Stimulated activated CD8-positive, alpha-beta memory T cell treated with anti-CD3 and anti-CD28 coated beads, Interleukin-2, amount 100 ng/mL, for 48 hours (primary cell): ENCODE results near the gene TUBB4A.
A peak's percentile ranks its signal among the peaks of the same experiment; 100 is the strongest.
"Not testable (repeated sequence)": the region's sequence is repeated elsewhere in the genome, so short reads cannot be mapped to it uniquely, and the experiment has no call there.

Experiments used
- DNase-seq, 2 donors: peaks; one replicate each; pipeline ENCODE4 v3.0.0-alpha.2; 2020; ENCODE audit warnings: low read depth in 2 of 2

TUBB4A gene

DNA sequence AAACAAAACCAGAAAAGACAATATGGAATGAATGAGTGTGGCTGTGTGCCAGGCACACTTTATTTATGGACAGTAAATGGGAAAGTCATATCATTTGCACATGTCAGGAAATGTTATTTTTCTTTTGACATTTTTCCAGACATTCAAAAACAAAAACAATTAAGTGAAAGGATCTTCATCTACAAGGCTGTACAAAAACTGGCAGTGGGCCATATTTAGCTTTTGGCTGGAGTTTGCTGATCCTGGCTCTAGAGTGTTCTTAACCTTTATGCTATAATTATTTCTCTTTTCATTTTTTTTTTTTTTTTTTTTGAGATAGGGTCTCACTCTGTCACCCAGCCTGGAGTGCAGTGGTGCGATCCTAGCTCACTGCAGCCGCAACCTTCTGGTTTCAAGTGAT is 22.2 kb upstream of the TUBB4A start:
- no peak for DNase-seq

DNA sequence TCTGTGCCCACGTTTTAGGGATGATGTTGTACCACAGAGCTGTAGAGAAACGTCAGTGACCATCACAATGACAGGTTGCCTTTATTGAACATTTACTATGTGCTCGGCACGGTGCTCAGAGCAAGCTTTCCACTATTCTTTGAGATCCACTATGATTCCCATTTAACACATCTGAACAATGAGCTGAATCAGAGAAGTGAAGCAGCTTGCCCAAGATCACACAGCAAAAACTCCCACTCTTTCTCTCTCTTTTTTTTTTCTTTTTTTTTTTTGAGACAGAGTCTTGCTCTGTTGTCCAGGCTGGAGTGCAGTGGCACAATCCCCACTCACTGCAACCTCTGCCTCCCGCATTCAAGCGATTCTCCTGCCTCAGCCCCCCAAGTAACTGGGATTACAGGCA is 20.6 kb upstream of the TUBB4A start:
- DNase-seq, result no peak

DNA sequence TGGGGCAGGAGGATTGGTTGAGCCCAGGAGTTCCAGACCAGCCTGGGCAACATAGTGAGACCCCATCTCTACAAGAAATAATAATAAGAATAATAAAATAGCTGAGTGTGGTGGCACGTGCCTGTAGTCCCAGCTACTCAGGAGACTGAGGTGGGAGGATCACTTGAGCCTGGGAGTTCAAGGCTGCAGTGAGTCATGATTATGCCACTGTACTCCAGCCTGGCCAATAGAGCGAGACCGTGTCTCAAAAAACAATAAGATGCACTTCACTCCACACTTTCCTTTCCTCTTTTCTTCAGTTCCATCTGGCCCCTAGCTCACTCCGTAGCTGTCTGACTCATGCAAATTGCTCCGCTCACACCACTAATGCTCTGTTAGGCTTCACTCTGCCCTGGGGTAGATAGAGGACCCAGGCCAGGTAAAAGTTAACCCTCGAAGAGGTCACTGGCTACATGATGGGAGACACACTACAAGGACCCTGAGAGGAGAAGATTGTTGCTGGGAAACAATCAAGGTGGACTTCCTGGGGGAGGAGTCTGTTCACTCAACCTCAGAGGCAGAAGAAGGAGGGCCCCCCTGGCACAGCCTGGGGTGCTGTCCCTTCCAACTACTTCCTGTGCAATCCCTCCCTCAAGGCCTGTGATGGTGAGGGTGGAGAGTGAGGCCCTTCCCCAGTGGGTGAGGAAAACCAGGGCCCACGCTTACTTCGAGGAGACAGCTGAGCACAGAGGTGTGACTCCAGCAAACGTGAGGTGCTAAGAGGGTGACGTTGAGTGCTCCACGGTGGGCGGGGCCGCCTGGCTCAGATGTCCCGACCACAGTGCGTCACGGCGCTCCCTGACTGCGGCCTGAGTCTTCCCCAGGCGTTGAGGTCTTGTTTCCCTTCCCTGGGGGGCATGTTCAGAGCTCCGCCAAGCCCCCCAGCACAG is 19.9 kb upstream of the TUBB4A start:
- peak; percentile 55 to 61 for DNase-seq

DNA sequence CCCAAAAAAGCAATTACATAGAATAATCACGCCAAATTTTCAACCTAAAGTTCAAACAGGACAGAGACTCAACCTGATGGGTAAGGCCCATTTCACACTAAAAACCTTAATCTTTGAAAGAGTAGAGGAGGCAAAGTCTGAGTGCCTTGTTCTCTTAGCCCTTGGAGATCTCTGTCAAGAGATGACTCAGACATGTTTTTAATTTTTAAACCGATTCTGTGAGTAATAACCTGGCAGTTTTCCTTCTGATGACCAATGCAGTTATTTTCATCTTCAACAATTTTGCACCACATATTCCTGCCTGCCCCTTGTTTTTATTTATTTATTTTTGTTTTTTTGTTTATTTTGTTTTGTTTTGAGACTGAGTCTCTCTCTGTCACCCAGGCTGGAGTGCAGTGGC is 17.2 kb upstream of the TUBB4A start:
- no peak for DNase-seq

DNA sequence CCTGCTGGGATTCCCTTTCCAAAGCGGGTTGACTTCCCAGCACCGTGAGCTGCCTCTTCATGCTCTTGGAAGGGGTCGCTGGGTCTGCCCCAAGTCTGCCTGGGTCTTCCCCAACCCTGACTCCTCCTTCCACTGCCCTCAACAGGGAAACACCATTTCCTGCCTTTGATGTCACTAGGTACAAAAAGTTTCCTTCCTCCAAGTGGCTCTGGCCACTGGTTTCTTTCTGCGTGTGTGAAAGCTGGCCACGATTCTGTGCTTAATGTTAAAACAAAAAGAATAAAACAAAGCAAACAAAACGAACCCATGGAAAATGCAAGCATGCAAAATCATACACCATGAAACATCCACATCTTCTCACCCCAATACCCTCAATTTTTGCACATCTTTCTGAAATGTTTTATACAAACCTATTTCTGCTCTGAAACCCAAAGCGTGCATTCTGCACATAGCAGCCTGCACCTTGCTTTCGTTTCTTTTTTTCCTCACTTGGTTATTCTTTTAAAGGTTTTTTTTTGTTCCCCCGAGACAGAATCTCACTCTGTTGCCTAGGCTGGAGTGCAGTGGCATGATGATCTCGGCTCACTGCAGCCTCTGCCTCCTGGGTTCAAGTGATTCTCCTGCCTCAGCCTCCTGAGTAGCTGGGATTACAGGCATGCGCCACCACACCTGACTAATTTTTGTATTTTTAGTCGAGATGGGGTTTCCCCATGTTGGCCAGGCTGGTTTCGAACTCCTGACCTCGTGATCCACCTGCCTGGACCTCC is 16.2 kb upstream of the TUBB4A start:
- DNase-seq, result no peak

DNA sequence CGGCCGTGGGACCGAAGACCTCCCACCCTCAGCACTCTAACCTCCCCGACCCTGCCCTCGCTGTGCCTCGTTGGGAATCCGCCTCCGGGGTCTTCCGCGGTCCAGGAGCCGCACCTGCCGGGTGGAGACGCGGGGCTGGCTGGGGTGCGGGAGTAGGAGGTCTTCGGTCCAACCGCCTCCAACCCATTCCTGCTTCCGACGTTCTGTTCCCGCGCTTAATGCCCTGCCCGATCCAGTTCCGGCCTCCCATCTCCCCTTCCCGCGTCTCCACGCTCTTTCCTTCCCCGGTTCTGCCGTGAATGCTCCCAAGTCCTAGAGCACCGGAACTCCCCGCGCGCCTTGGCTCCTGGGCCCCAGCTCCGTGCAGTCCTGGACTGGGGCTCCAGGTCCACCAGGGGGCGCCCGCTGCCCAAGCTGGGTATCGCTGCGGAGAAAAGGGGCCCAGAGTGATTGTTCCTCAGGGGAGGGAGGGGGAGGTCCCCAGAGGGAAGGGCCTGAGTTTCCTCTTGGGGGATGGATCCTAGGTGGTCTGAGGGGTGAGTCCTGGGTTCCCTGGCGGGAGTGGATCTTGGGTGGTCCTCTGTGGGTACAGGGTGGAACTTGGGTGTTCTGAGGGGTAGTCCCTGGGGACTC is 14.7 kb upstream of the TUBB4A start:
- peak; percentile 91 to 95 for DNase-seq

DNA sequence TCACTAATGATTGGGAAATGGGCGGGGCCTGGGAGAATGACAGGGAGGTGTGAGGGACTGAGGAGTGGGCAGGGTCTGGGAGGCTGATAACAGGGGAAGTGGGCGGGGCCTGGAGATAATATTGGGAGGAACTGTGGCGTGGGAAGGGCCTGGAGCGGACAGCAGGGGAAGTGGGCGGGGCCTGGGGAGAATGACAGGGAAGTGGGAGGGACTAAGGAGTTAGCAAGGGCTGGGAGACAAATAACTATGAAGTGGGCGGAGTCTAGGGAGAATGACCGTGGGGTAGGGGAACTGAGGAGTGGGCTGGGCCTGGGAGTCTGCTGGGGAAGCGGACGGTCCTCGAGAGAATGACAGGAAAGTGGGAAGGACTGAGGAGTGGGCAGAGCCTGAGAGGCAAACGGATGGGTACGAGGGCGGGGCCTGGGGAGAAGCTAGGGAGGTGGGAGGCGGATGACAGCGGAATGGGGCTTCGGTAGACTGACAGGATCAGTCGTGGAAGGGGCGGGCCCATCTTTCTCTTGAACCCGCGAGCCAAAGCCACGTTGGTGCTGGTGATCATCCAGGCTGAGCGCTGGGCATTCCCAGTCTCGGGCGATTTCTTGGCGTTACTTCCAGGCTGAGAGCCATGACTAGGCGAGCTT is 14.0 kb upstream of the TUBB4A start:
- peak; percentile 66 to 78 for DNase-seq

DNA sequence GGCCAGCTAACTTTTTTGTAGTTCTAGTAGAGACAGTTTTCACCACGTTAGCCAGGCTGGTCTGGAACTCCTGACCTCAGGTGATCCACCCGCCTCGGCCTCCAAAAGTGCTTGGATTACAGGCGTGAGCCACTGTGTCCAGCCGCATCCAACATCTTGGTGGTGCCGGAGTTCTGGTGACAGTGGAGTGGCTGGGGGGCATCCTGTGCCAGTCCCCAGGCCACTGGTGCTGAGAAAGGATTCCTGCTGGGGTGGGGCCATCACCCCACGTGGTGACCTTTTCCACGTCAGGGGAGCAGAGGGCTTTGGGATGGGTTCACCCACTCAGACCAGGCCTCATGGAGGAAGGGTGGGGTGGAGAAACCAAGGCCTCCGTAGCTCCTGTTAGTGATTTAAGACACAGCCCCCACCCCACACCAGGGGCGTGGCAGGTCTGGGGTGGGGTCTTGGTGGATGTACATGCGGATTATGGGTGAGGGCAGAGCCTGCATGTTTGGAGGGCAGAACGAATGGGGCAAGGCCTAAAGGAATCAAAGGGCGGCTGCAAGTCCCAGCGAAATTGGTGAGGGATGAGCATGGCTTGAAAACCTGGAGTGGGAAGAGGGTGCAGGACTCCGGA is 12.9 kb upstream of the TUBB4A start:
- no peak for DNase-seq

DNA sequence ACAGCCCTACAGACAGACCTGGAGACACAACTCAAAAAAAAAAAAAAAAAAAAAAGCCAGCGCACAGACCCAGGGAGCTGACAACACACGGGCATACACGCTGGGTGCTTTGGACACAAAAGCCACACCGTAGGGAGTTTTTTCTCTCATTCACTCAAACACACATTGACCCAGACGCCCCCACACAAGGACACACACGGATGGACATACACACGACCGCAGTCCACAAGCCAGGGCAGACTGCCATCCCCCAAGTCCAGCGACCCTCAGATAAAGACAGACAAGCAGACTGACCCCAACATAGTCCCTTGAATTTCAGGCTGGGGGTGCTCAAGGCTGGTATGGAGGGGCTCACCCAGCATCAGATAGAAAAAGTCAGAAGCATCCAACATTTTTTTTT is 12.0 kb upstream of the TUBB4A start:
- DNase-seq, result no peak

DNA sequence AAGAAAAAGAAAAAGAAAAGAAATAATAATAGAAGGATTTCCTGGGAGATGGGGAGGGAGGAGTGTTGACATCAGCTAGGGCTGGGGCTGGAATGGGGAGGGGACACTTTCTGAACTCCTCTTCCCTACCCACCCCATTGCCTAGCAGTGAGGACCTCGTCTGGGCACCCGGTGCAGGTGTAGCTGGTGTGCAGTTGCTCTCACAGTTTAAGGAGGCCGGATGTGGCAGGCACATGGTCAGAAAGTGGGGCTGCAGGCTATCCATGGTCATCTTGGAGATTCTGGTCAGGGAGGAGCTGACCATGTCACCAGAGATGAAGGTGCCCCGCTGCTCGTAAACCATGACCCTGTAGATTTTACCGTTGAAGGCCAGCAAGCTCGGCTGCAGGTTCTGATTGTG is 8.5 kb upstream of the TUBB4A start:
- DNase-seq, result no peak

DNA sequence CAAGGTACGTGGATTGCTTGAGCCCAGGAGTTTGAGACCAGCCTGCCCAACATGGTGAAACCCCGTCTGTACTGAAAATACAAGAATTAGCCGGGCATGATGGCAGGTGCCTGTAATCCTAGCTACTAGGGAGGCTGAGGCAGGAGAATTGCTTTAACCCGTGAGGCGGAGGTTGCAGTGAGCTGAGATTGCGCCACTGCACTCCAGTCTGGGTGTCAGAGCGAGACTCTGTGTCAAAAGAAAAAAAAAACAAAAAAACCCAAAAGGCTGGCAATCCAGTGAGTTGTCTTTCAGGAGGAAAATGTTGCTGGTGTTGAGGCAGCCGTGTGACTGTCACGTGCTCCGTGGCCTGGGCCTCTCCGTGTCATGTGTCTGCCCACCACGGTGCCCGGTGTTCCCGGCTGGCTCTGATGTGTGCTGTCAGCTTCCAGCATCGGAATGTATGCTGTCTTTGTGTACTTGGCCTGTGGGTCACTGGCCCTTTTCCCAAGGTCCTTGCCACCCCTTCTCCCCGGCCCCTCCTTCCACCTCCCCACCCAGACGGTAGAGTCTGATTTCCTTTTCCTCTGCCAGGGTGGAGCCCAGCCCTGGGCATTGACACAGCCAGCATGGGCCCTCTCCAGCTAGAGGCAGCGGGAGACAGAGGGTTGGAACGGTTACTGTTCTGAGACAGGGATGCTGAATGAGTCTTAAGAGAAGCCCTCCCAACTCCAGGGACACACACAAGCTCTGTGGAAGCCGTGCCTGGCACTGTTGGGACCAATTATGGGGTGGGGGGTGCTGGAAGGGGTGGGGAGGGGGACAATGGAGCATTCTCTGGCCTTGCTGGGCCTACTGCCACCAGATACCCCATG is 7.2 kb upstream of the TUBB4A start:
- no peak for DNase-seq

DNA sequence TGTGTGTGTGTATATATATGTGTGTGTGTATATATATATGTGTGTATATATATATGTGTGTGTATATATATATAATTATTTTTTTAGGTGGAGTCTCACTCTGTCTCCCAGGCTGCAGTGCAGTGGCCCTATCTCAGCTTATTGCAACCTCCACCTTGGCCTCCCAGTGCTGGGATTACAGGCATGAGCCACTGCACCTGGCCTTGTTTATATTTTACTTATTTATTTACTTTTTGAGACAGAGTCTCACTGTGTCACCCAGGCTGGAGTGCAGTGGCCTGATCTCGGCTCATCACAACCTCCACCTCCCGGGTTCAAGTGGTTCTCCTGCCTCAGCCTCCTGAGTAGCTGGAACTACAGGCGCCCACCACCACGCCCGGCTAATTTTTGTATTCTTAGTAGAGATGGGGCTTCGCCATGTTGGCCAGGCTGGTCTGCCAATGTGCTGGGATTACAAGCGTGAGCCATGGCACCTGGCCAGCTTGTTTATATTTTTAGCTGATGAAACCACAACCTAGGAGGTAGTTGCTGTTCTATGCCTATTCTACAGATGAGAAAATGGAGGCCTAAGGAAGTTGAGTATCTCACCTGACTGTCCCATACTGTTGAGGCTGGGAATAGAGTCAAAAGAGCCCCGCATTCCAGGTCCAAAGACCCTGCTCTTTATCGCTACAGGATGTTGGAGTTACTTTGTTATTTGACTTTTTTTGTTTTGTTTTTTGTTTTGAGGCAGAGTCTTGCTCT is 6.1 kb upstream of the TUBB4A start:
- DNase-seq, result not testable (repeated sequence)

DNA sequence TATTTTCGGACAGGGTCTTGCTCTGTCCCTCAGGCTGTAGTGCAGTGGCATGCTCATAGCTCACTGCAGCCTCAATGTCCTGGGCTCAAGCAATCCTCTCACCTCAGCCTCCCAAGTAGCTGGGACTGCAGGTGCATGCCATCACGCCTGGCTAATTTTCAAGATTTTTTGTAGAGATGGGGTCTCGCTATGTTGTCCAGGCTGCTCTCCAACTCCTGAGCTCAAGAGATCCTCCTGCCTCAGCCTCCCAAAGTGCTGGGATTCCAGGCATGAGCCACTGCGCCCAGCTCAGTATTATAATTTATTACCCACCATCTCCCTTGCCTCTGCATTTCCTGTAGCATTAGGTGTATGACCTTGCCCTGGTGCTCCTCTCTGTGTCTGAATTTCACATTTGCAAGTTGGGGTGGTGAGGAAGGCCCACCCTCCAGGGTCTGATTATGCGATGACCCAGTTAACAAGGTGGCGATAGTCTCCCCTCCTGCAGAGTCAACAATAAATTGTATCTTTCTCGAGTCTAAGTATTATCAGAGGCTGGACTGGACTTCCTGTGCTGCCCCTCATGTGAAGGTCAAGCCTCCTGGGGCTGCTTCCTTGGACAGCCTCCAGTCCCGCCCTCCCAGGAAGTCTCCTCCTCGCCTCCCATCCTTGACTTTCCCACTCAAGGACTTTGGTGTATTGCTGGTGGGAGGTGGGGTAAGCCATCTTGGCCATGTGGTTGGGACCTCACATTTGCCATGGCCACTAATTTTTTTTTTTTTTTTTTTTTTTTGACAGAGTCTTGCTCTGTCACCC is 1.5 kb upstream of the TUBB4A start:
- DNase-seq, result no peak

DNA sequence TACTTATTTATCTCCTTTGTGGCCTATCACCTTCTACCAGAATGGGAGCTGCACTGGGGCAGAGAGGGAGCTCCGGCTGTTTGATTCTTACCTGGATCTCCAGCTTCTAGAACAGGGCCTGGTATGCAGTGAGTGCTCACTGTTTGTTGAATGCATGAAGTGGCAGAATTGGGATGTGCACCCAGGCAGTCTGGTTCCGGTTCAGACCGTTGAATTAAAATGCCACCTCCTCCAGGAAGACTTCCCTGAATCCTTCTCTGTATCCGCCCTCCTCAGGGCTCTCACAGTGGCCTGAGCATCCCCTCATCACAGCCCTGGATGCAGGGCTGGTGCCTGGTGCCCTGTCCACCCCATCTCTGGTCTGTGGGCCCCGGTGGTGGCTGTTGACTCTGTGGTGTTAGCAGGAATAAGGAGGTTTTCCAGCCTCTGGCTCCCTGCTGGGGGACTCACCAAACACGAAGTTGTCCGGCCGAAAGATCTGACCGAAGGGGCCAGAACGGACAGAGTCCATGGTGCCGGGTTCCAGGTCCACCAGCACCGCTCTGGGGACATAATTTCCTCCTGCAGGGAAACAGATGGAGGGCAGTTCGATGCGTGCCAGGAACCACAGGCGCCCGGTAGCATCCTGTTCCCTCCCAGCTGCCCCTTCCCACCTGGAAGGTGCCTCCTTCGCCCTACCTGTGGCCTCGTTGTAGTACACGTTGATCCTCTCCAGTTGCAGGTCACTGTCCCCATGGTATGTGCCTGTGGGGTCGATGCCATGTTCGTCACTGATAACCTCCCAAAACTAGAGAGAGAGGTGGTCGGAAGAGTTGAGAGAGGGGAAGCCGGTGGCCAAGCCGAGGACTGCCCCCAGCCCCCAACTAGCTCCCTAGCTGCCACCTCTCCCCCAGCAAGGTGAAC is 1.0 kb downstream of the TUBB4A start:
- DNase-seq, result no peak

DNA sequence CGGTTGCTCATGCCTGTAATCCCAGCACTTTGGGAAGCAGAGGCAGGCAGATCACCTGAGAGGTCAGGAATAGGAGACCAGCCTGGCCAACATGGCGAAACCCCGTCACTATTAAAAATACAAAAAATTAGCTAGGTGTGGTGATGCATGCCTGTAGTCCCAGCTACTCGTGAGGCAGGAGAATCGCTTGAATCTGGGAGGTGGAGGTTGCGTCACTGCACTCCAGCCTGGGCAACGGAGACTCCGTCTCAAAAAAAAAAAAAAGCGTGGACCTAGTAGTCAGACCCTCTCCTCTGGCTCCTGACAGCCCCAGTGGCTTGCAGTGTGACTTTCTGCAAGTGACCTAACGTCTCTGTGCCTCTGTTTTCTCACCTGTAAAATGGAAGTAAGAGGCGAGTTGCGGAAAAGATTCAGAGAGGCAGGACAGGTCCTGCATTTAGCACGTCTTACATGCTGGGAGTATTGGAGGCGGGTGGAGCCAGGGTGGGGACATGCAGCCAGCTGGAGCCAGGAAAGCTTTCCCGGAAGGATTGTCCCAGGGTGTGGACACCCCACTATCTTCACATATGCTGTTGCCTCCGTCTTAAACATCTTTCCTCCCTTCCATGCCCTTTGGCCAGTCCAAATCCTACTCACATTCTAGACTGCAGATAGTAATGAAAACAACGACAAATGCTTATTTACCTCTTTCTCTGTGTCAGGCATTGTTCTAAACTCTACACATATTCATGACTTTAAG is 2.9 kb downstream of the TUBB4A start:
- no peak for DNase-seq

DNA sequence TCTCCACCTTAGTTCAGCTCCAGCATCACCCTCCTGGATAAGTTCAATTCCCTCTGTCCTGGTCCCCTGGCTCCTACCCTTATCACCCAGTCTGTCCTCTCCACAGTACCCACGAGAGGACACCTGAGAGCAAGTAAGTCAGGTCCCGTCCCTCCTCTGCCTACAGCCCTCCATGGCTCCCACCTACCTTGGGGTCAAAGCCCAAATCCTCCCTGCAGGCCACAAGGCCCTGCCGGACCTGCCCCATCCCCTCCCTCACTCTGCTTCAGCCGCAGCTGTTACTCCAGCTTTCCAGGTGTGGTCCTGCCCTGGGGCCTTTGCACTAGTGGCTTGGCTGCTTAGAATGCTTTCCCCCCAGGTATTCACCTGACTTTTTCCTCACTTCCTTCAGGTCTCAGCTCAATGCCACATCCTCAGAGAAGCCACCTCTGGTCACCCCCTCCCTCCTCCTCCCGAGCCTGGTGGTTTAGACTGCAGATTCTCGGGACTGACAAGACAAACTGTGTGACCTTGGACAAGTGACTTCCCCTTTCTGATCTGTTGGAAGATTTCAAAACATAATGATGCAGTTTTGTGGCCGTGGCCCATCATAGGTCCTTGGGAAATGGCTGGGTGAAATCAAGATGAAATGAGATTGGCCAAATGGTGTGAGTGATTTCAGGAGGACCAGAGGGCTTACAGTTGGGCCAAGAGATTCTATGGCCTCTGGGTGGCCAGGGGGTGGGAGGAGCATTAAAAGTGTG is 3.6 kb downstream of the TUBB4A start:
- DNase-seq, result no peak

DNA sequence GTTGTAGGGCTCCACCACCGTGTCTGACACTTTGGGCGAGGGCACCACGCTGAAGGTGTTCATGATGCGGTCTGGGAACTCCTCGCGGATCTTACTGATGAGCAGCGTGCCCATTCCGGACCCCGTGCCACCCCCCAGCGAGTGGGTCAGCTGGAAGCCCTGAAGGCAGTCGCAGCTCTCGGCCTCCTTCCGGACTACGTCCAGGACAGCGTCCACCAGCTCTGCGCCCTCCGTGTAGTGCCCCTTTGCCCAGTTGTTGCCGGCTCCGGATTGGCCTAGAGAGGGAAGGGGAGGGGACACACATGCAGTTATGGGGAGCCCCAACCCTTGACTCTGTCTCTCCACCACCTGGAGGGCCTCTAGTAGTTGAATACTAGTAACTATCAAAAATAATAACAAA is 6.2 kb downstream of the TUBB4A start:
- DNase-seq, result no peak
